Mesothelial cell of epicardium (in vitro differentiated cells): ENCODE results near the gene CADPS. TPM values are rescaled to one million over a fixed set of nuclear protein-coding genes. Genes with fewer than 3 reads are reported as not detected.

Source experiments
- DNase-seq, 2 experiments: peaks; one replicate each; pipeline ENCODE4 v3.0.0; 2021; ENCODE audit warnings: low spot score in 2 of 2; ENCODE audit not compliant: unreplicated experiment in 2 of 2
- H3K27ac Mint-ChIP-seq: 2 replicates; pipeline ENCODE4 v1.8.0; 2021; ENCODE audit warnings: mixed read lengths
- H3K27me3 Mint-ChIP-seq: 2 replicates; pipeline ENCODE4 v1.8.0; 2021; ENCODE audit warnings: low read depth, mixed read lengths
- H3K36me3 Mint-ChIP-seq: 2 replicates; pipeline ENCODE4 v1.8.0; 2021; ENCODE audit warnings: mixed read lengths
- H3K4me1 Mint-ChIP-seq: 2 replicates; pipeline ENCODE4 v1.8.0; 2021; ENCODE audit warnings: mixed read lengths
- H3K4me3 Mint-ChIP-seq: 2 replicates; pipeline ENCODE4 v1.8.0; 2021; ENCODE audit warnings: mild to moderate bottlenecking, moderate library complexity, mixed read lengths
- H3K9me3 Mint-ChIP-seq: 2 replicates; pipeline ENCODE4 v1.8.0; 2021; ENCODE audit warnings: mixed read lengths
- total RNA-seq: library from RNA; stranded (reverse); gene quantifications from 3 replicates; pipeline ENCODE4 v1.2.1, GENCODE V29; 2021
- TF ChIP-seq, protein P1 (sequence below): fragments of 200-600 bp; sonication (generic); IDR thresholded peaks from one replicate; pipeline ENCODE4 v1.5.0; 2021; ENCODE audit warnings: antibody characterized with exemption; ENCODE audit not compliant: unreplicated experiment

CADPS gene
- total RNA-seq, 1 donor from 2014 or later, result 4.2 TPM

DNA sequence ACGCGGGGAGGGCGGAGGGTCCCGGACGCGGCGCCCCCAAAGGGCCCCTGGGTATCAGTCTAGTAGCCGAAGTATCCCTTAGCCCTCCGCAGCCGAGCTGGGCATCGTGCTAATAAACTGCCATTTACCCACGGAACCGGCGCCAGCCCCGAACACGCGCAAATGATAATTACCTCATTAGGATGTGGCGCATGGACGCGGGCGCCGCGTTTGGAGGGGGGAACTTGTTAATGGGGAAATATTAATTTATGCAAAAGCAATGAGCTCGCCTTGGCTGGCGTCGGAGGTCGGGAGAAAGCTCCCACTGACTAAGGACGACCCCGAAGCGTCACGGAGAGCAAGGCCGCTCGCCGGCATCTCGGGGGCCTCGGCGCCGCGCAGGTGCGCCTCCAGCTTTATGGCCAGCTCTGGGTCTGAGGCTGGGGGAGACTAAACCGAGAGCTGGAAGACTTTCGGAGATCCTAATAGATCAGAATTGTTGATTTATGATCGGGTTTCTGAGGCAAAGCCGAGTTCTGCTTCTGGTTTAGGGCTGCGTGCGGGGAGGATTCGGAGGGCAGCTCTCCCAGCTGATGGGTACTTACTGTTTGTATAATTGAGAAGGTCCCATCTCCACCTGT, 501.4 kb downstream of the CADPS start:
- H3K9me3 Mint-ChIP-seq, result no peaks in the 10 kb centered on the region
- peaks cover 99% of the 10 kb centered on the region for H3K27me3 Mint-ChIP-seq
- H3K4me3 Mint-ChIP-seq, result no peak overlapping the region
- H3K27ac Mint-ChIP-seq, result no peak overlapping the region
- peaks cover 18% of the 10 kb centered on the region for H3K4me1 Mint-ChIP-seq
- no peaks in the 10 kb centered on the region for H3K36me3 Mint-ChIP-seq
- DNase-seq, result no peak
- TF ChIP-seq, protein P1, sequence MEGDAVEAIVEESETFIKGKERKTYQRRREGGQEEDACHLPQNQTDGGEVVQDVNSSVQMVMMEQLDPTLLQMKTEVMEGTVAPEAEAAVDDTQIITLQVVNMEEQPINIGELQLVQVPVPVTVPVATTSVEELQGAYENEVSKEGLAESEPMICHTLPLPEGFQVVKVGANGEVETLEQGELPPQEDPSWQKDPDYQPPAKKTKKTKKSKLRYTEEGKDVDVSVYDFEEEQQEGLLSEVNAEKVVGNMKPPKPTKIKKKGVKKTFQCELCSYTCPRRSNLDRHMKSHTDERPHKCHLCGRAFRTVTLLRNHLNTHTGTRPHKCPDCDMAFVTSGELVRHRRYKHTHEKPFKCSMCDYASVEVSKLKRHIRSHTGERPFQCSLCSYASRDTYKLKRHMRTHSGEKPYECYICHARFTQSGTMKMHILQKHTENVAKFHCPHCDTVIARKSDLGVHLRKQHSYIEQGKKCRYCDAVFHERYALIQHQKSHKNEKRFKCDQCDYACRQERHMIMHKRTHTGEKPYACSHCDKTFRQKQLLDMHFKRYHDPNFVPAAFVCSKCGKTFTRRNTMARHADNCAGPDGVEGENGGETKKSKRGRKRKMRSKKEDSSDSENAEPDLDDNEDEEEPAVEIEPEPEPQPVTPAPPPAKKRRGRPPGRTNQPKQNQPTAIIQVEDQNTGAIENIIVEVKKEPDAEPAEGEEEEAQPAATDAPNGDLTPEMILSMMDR, result no peak

GRCh38 chr3:62373215-62373614, 502.0 kb downstream of the CADPS start, which contains the start of gene FEZF2:
FEZF2 (minus strand) TSS chr3:62373550; CDS start chr3:62372868, 682 bp downstream.
- Mint-ChIP-seq H3K27ac (no peak within 1 kb of the TSS), H3K36me3 (no peaks in the 10 kb centered on the region), H3K4me1 (peaks cover 22% of the 10 kb centered on the region), H3K27me3 (peaks cover 99% of the 10 kb centered on the region), H3K4me3 (no peak within 1 kb of the TSS), H3K9me3 (no peaks in the 10 kb centered on the region)
- no peak for DNase-seq
- TF ChIP-seq, protein P1, result no peak

DNA sequence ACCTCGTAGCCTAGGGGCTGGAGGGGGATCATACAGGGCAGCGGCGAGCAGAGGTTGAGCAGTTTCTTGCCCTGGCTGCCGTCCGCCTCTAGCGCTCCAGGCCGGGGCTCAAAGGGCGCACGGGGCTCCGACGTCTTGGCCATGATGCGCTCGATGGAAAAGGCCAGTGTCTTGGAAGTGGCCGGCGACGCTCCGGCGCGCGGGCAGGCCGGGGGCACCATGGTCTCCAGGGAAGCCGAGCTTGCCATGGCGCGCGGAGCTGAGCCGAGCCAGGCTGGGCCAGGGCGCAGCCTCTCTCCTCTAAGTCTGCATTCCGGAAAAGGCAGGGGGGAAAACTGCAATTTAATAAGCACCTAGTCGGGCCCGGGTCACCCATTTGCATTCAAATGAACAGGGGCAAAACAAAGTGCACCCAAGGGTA, 502.6 kb downstream of the CADPS start:
- no peak overlapping the region for H3K4me3 Mint-ChIP-seq
- peaks cover 24% of the 10 kb centered on the region for H3K4me1 Mint-ChIP-seq
- no peak overlapping the region for H3K27ac Mint-ChIP-seq
- no peaks in the 10 kb centered on the region for H3K9me3 Mint-ChIP-seq
- peaks cover 99% of the 10 kb centered on the region for H3K27me3 Mint-ChIP-seq
- TF ChIP-seq, protein P1, result no peak
- DNase-seq, result no peak
- no peaks in the 10 kb centered on the region for H3K36me3 Mint-ChIP-seq

GRCh38 chr3:62371720-62372591, 503.3 kb downstream of the CADPS start:
- no peaks in the 10 kb centered on the region for H3K36me3 Mint-ChIP-seq
- DNase-seq, result no peak
- H3K4me1 Mint-ChIP-seq, result peaks cover 25% of the 10 kb centered on the region
- H3K27ac Mint-ChIP-seq, result no peak overlapping the region
- no peak overlapping the region for H3K4me3 Mint-ChIP-seq
- peaks cover 99% of the 10 kb centered on the region for H3K27me3 Mint-ChIP-seq
- TF ChIP-seq, protein P1, result no peak
- no peaks in the 10 kb centered on the region for H3K9me3 Mint-ChIP-seq

DNA sequence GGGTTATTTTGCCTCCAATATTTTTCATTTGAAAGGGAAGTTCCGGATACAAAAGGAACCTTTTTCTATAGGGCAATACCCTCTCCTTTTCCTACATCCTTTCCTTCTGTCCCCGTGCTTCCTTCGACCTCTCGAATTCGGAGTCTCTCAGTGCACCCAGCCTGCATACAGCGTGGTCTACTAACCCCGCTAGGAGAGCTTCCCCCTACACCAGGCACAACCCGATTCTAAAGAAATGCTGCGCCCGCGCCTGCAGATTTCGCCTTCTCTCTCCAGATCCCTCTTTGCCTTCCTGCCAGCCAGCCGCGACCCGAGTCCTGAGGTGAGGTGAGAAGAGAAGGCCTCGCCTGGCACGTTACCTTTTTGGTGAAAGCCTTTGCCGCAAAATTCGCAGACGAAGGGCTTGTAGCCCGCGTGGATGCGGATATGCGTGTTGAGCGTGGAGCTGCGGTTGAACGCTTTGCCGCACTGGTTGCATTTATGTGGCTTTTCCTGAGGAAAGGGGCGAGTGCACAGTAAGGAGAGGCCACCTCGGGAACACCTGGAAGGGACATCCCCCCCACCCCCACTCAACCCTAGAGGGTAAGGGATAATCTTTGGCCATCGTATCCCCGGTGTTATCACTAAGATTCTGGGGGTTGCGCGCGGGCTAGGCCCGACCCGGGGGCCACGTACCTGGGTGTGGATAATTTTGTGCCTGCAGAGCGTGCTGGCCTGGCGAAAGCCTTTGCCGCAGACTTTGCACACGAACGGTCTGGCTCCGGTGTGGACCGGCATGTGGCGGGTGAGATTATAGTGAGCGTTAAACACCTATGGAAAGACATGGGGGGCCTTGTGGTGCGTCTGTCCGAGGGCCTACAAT, 504.1 kb downstream of the CADPS start:
- H3K4me1 Mint-ChIP-seq, result peaks cover 25% of the 10 kb centered on the region
- DNase-seq, result no peak
- no peaks in the 10 kb centered on the region for H3K9me3 Mint-ChIP-seq
- H3K27ac Mint-ChIP-seq, result no peak overlapping the region
- peaks cover 99% of the 10 kb centered on the region for H3K27me3 Mint-ChIP-seq
- no peak overlapping the region for H3K4me3 Mint-ChIP-seq
- TF ChIP-seq, protein P1, result no peak
- H3K36me3 Mint-ChIP-seq, result no peaks in the 10 kb centered on the region
